ENCODE measurements around the gene NLGN1. TPM values are rescaled to one million over a fixed set of nuclear protein-coding genes. Genes with fewer than 3 reads are reported as not detected.

Gene NLGN1
- total and polyA plus RNA-seq, 7 experiments from 2014 or later, result not detected

GRCh38 chr3:173463250-173463649 is 65.7 kb downstream of the NLGN1 start:
- no peaks in the 10 kb centered on the region for H3K27me3 Mint-ChIP-seq
- Histone ChIP-seq H3K4me1 (ENCODE audit: control insufficient read depth in 2 of 2, insufficient read depth in 2 of 2, low read length in 2 of 2) (no peaks in the 10 kb centered on the region), H3K9me3 (ENCODE audit: control insufficient read depth in 2 of 3, low read length in 3 of 3) (no peaks in the 10 kb centered on the region), H3K27ac (ENCODE audit: low read depth, low read length) (no peak overlapping the region), H3K27me3 (ENCODE audit: control insufficient read depth in 2 of 2, insufficient read depth in 2 of 2, low read length in 2 of 2) (no peaks in the 10 kb centered on the region), H3K4me3 (ENCODE audit: low read length) (no peak overlapping the region), H3K36me3 (ENCODE audit: control insufficient read depth in 2 of 3, insufficient read depth in 3 of 3, low read length in 3 of 3) (no peaks in the 10 kb centered on the region)
- peaks cover 0 to 21% (median 0%) of the 10 kb centered on the region in 11 donors for H3K9me3 Mint-ChIP-seq
- H3K36me3 Mint-ChIP-seq, result no peaks in the 10 kb centered on the region
- intact Hi-C loops (cut with micrococcal nuclease), result no loop called here
- no peak overlapping the region for H3K4me3 Mint-ChIP-seq
- no peak overlapping the region for H3K27ac Mint-ChIP-seq
- DNase-seq, result no peak
- POLR2A ChIA-PET, result no interaction called here
- CTCF ChIA-PET, result no interaction called here
- ATAC-seq, result no peak
- H3K4me1 Mint-ChIP-seq, result no peaks in the 10 kb centered on the region

- Histone ChIP-seq H3K36me3 (ENCODE audit: control insufficient read depth in 2 of 3, insufficient read depth in 3 of 3, low read length in 3 of 3) (no peaks in the 10 kb centered on the region), H3K4me1 (ENCODE audit: control insufficient read depth in 2 of 2, insufficient read depth in 2 of 2, low read length in 2 of 2) (no peaks in the 10 kb centered on the region), H3K27ac (ENCODE audit: low read depth, low read length) (no peak overlapping the region), H3K27me3 (ENCODE audit: control insufficient read depth in 2 of 2, insufficient read depth in 2 of 2, low read length in 2 of 2) (no peaks in the 10 kb centered on the region), H3K4me3 (ENCODE audit: low read length) (no peak overlapping the region), H3K9me3 (ENCODE audit: control insufficient read depth in 2 of 3, low read length in 3 of 3) (no peaks in the 10 kb centered on the region)
- DNase-seq (no peak), ATAC-seq (no peak)
- Mint-ChIP-seq H3K4me1 (no peaks in the 10 kb centered on the region), H3K4me3 (no peak overlapping the region), H3K9me3 (peaks cover 0 to 21% (median 0%) of the 10 kb centered on the region in 11 donors), H3K27ac (no peak overlapping the region), H3K27me3 (no peaks in the 10 kb centered on the region), H3K36me3 (no peaks in the 10 kb centered on the region)
- intact Hi-C loops (cut with micrococcal nuclease), result no loop called here
- POLR2A ChIA-PET, result no interaction called here
- CTCF ChIA-PET, result no interaction called here
Measured at GRCh38 chr3:173465112-173465511, 67.6 kb downstream of the NLGN1 start.

GRCh38 chr3:173465898-173466678 is 68.5 kb downstream of the NLGN1 start:
- no peaks in the 10 kb centered on the region for H3K4me1 ChIP-seq (ENCODE audit: control insufficient read depth in 2 of 2, insufficient read depth in 2 of 2, low read length in 2 of 2)
- ChIA-PET POLR2A (interaction anchor here (0.7 kb wide), 1 partner anchor 1776 kb away, joined by 3 read pairs; no protein-coding TSS in a partner anchor), CTCF (no interaction called here)
- Mint-ChIP-seq H3K27me3 (no peaks in the 10 kb centered on the region), H3K36me3 (no peaks in the 10 kb centered on the region), H3K9me3 (peaks cover 0 to 21% (median 0%) of the 10 kb centered on the region in 11 donors), H3K4me3 (no peak overlapping the region), H3K4me1 (no peaks in the 10 kb centered on the region), H3K27ac (no peak overlapping the region)
- H3K27me3 ChIP-seq (ENCODE audit: control insufficient read depth in 2 of 2, insufficient read depth in 2 of 2, low read length in 2 of 2), result no peaks in the 10 kb centered on the region
- DNase-seq, result no peak
- ATAC-seq, result no peak
- no peak overlapping the region for H3K4me3 ChIP-seq (ENCODE audit: low read length)
- H3K9me3 ChIP-seq (ENCODE audit: control insufficient read depth in 2 of 3, low read length in 3 of 3), result no peaks in the 10 kb centered on the region
- H3K36me3 ChIP-seq (ENCODE audit: control insufficient read depth in 2 of 3, insufficient read depth in 3 of 3, low read length in 3 of 3), result no peaks in the 10 kb centered on the region
- intact Hi-C loops (cut with micrococcal nuclease), result no loop called here
- no peak overlapping the region for H3K27ac ChIP-seq (ENCODE audit: low read depth, low read length)

- CTCF ChIA-PET, result no interaction called here
- H3K4me3 ChIP-seq (ENCODE audit: low read length), result no peak overlapping the region
- H3K27me3 ChIP-seq (ENCODE audit: control insufficient read depth in 2 of 2, insufficient read depth in 2 of 2, low read length in 2 of 2), result no peaks in the 10 kb centered on the region
- no peak overlapping the region for H3K27ac Mint-ChIP-seq
- POLR2A ChIA-PET, result no interaction called here
- H3K27ac ChIP-seq (ENCODE audit: low read depth, low read length), result no peak overlapping the region
- H3K4me3 Mint-ChIP-seq, result no peak overlapping the region
- no peaks in the 10 kb centered on the region for H3K36me3 ChIP-seq (ENCODE audit: control insufficient read depth in 2 of 3, insufficient read depth in 3 of 3, low read length in 3 of 3)
- H3K27me3 Mint-ChIP-seq, result no peaks in the 10 kb centered on the region
- ATAC-seq (no peak), DNase-seq (no peak)
- intact Hi-C loops (cut with micrococcal nuclease), result no loop called here
- no peaks in the 10 kb centered on the region for H3K36me3 Mint-ChIP-seq
- no peaks in the 10 kb centered on the region for H3K4me1 ChIP-seq (ENCODE audit: control insufficient read depth in 2 of 2, insufficient read depth in 2 of 2, low read length in 2 of 2)
- H3K9me3 ChIP-seq (ENCODE audit: control insufficient read depth in 2 of 3, low read length in 3 of 3), result no peaks in the 10 kb centered on the region
- H3K4me1 Mint-ChIP-seq, result no peaks in the 10 kb centered on the region
- H3K9me3 Mint-ChIP-seq, result peaks cover 0 to 16% (median 0%) of the 10 kb centered on the region in 11 donors
Measured at GRCh38 chr3:173467501-173467900, 70.0 kb downstream of the NLGN1 start.

- no peak for ATAC-seq
- H3K27ac ChIP-seq (ENCODE audit: low read depth, low read length), result no peak overlapping the region
- intact Hi-C loops (cut with micrococcal nuclease), result no loop called here
Measured at GRCh38 chr3:173473237-173473636, 75.7 kb downstream of the NLGN1 start.

GRCh38 chr3:173479301-173479700 is 81.8 kb downstream of the NLGN1 start:
- H3K9me3 Mint-ChIP-seq, result peaks cover 0 to 29% (median 4%) of the 10 kb centered on the region in 11 donors
- intact Hi-C loops (cut with micrococcal nuclease), result no loop called here
- Histone ChIP-seq H3K27me3 (ENCODE audit: control insufficient read depth in 2 of 2, insufficient read depth in 2 of 2, low read length in 2 of 2) (no peaks in the 10 kb centered on the region), H3K4me1 (ENCODE audit: control insufficient read depth in 2 of 2, insufficient read depth in 2 of 2, low read length in 2 of 2) (no peaks in the 10 kb centered on the region), H3K9me3 (ENCODE audit: control insufficient read depth in 2 of 3, low read length in 3 of 3) (no peaks in the 10 kb centered on the region), H3K36me3 (ENCODE audit: control insufficient read depth in 2 of 3, insufficient read depth in 3 of 3, low read length in 3 of 3) (no peaks in the 10 kb centered on the region), H3K4me3 (ENCODE audit: low read length) (no peak overlapping the region), H3K27ac (ENCODE audit: low read depth, low read length) (no peak overlapping the region)
- H3K36me3 Mint-ChIP-seq, result no peaks in the 10 kb centered on the region
- DNase-seq, result no peak
- POLR2A ChIA-PET, result interaction anchor here (0.6 kb wide), 1 partner anchor 477 kb away, joined by 4 read pairs; no protein-coding TSS in a partner anchor
- no peak overlapping the region for H3K27ac Mint-ChIP-seq
- no peaks in the 10 kb centered on the region for H3K4me1 Mint-ChIP-seq
- CTCF ChIA-PET, result no interaction called here
- no peak for ATAC-seq
- H3K27me3 Mint-ChIP-seq, result no peaks in the 10 kb centered on the region
- H3K4me3 Mint-ChIP-seq, result no peak overlapping the region

More at GRCh38 chr3:173473237-173473636, 75.7 kb downstream of the NLGN1 start:
- H3K27me3 ChIP-seq (ENCODE audit: control insufficient read depth in 2 of 2, insufficient read depth in 2 of 2, low read length in 2 of 2), result no peaks in the 10 kb centered on the region
- DNase-seq, result no peak
- no peaks in the 10 kb centered on the region for H3K36me3 Mint-ChIP-seq
- H3K4me1 Mint-ChIP-seq, result no peaks in the 10 kb centered on the region
- H3K9me3 ChIP-seq (ENCODE audit: control insufficient read depth in 2 of 3, low read length in 3 of 3), result no peaks in the 10 kb centered on the region
- no peak overlapping the region for H3K4me3 Mint-ChIP-seq
- peaks cover 0 to 15% (median 4%) of the 10 kb centered on the region in 11 donors for H3K9me3 Mint-ChIP-seq
- H3K27me3 Mint-ChIP-seq, result no peaks in the 10 kb centered on the region
- H3K4me3 ChIP-seq (ENCODE audit: low read length), result no peak overlapping the region
- CTCF ChIA-PET, result no interaction called here
- H3K27ac Mint-ChIP-seq, result no peak overlapping the region
- H3K4me1 ChIP-seq (ENCODE audit: control insufficient read depth in 2 of 2, insufficient read depth in 2 of 2, low read length in 2 of 2), result no peaks in the 10 kb centered on the region
- POLR2A ChIA-PET, result no interaction called here
- no peaks in the 10 kb centered on the region for H3K36me3 ChIP-seq (ENCODE audit: control insufficient read depth in 2 of 3, insufficient read depth in 3 of 3, low read length in 3 of 3)

GRCh38 chr3:173501931-173502489 is 104.5 kb downstream of the NLGN1 start:
- ChIA-PET CTCF (no interaction called here), POLR2A (no interaction called here)
- Mint-ChIP-seq H3K9me3 (peaks cover 0 to 10% (median 4%) of the 10 kb centered on the region in 11 donors), H3K36me3 (no peaks in the 10 kb centered on the region), H3K27ac (no peak overlapping the region), H3K27me3 (no peaks in the 10 kb centered on the region), H3K4me1 (no peaks in the 10 kb centered on the region), H3K4me3 (no peak overlapping the region)
- Histone ChIP-seq H3K27ac (ENCODE audit: low read depth, low read length) (no peak overlapping the region), H3K4me3 (ENCODE audit: low read length) (no peak overlapping the region), H3K27me3 (ENCODE audit: control insufficient read depth in 2 of 2, insufficient read depth in 2 of 2, low read length in 2 of 2) (no peaks in the 10 kb centered on the region), H3K36me3 (ENCODE audit: control insufficient read depth in 2 of 3, insufficient read depth in 3 of 3, low read length in 3 of 3) (no peaks in the 10 kb centered on the region), H3K4me1 (ENCODE audit: control insufficient read depth in 2 of 2, insufficient read depth in 2 of 2, low read length in 2 of 2) (no peaks in the 10 kb centered on the region), H3K9me3 (ENCODE audit: control insufficient read depth in 2 of 3, low read length in 3 of 3) (no peaks in the 10 kb centered on the region)
- ATAC-seq (no peak), DNase-seq (no peak)
- intact Hi-C loops (cut with micrococcal nuclease), result no loop called here
